ENCODE results near the gene CCDC13.

- TF ChIP-seq CTCF (IDR thresholded peaks at IDR 0.05) (no peak), POLR2A (IDR thresholded peaks at IDR 0.05) (no peak)
These were observed 27.7 kb downstream of the CCDC13 start for GRCh38 chr3:42745291-42745745.

Data from right lobe of liver (tissue), 4 donors.